Neural progenitor cell (in vitro differentiated cells): ENCODE data around the gene SLC52A3. TPM values are rescaled to one million over a fixed set of nuclear protein-coding genes. Genes with fewer than 3 reads are reported as not detected.

Experiments
- DNase-seq: peaks from one replicate; pipeline ENCODE4 v3.0.0-alpha.2; 2016; ENCODE audit warnings: low spot score
- H2AFZ ChIP-seq: fragments of 200-600 bp; sonication (generic); replicated peaks from 2 replicates; pipeline ENCODE4 v1.6.1; 2016; ENCODE audit warnings: antibody characterized with exemption
- H3F3A ChIP-seq: fragments of 200-600 bp; sonication (generic); 2 replicates; pipeline ENCODE4 v1.6.1; 2016; ENCODE audit warnings: antibody characterized with exemption, low read depth
- H3K27ac ChIP-seq: fragments of 200-600 bp; sonication (generic); 2 replicates; pipeline ENCODE4 v1.5.1; 2016; ENCODE audit warnings: mild to moderate bottlenecking
- H3K27me3 ChIP-seq: fragments of 200-600 bp; sonication (generic); 2 replicates; pipeline ENCODE4 v1.6.1; 2016; ENCODE audit warnings: mild to moderate bottlenecking, moderate library complexity
- H3K36me3 ChIP-seq: fragments of 200-600 bp; sonication (generic); 2 replicates; pipeline ENCODE4 v1.5.1; 2016
- H3K4me1 ChIP-seq: fragments of 200-600 bp; sonication (generic); 2 replicates; pipeline ENCODE4 v1.6.1; 2016; ENCODE audit warnings: mixed run types
- H3K4me2 ChIP-seq: fragments of 200-600 bp; sonication (generic); 2 replicates; pipeline ENCODE4 v1.6.1; 2016
- H3K4me3 ChIP-seq: fragments of 200-600 bp; sonication (generic); 2 replicates; pipeline ENCODE4 v1.5.1; 2016
- H3K79me2 ChIP-seq: fragments of 200-600 bp; sonication (generic); 2 replicates; pipeline ENCODE4 v1.6.1; 2016; ENCODE audit warnings: low read depth
- H3K9ac ChIP-seq: fragments of 200-600 bp; sonication (generic); 2 replicates; pipeline ENCODE4 v1.6.1; 2016
- H3K9me3 ChIP-seq: fragments of 200-600 bp; sonication (generic); 2 replicates; pipeline ENCODE4 v1.5.1; 2016; ENCODE audit warnings: low read depth
- H4K20me1 ChIP-seq: fragments of 200-600 bp; sonication (generic); 2 replicates; pipeline ENCODE4 v1.6.1; 2016; ENCODE audit warnings: low read depth
- H3K27ac Mint-ChIP-seq: 3 replicates; pipeline ENCODE4 v1.8.0; 2021; ENCODE audit warnings: mixed read lengths
- H3K27me3 Mint-ChIP-seq: 2 replicates; pipeline ENCODE4 v1.8.0; 2022; ENCODE audit warnings: low read depth, mild to moderate bottlenecking, inconsistent platforms, moderate library complexity, mixed read lengths; ENCODE audit not compliant: insufficient read depth
- H3K36me3 Mint-ChIP-seq: 3 replicates; pipeline ENCODE4 v1.8.0; 2021; ENCODE audit warnings: mixed read lengths
- H3K4me1 Mint-ChIP-seq: 3 replicates; pipeline ENCODE4 v1.8.0; 2021; ENCODE audit warnings: mixed read lengths
- H3K4me3 Mint-ChIP-seq: 3 replicates; pipeline ENCODE4 v1.8.0; 2021; ENCODE audit warnings: mild to moderate bottlenecking, moderate library complexity, mixed read lengths
- H3K9me3 Mint-ChIP-seq: 3 replicates; pipeline ENCODE4 v1.8.0; 2020; ENCODE audit warnings: mixed read lengths
- CTCF ChIP-seq: fragments of 200-600 bp; sonication (generic); IDR thresholded peaks from 2 replicates; pipeline ENCODE4 v1.5.1; 2017; ENCODE audit warnings: antibody characterized with exemption, mild to moderate bottlenecking
- EZH2 ChIP-seq: fragments of 200-600 bp; sonication (generic); IDR thresholded peaks from 2 replicates; pipeline ENCODE4 v1.6.1; 2017; ENCODE audit warnings: antibody characterized with exemption, mild to moderate bottlenecking, moderate library complexity
- EZH2phosphoT487 ChIP-seq: fragments of 200-600 bp; sonication (generic); IDR thresholded peaks from 2 replicates; pipeline ENCODE4 v1.6.1; 2017; ENCODE audit warnings: antibody characterized with exemption
- total RNA-seq: library from RNA; depleted of rRNA; stranded (reverse); fragments of >200 nt; gene quantifications from 2 replicates; pipeline ENCODE4 v1.2.3, GENCODE V29; 2015; ENCODE audit warnings: low replicate concordance

SLC52A3 gene
- total RNA-seq, 1 donor from 2014 or later, result not detected

DNA sequence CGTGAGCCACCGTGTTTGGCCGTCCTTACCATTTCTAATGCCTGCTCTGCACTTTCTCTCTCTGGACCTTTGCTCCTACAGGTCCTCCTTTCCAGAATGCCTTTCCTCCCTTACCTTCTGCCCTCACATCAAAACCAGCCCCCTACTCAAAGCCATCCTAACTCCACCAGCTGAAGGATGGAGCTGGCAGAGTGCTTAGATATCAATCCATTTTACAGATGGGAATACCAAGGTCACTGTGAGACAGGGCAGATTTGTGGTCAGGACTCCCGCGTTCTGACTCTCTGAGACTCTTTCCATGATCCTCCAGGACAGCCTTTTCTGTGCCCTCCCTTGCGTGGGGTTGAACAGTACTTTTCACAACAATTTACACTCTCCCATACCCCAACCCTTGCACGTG lies 51.0 kb downstream of the SLC52A3 start:
- no peaks in the 10 kb centered on the region for H3K9me3 ChIP-seq
- no peak overlapping the region for H3K27ac Mint-ChIP-seq
- H4K20me1 ChIP-seq, result no peaks in the 10 kb centered on the region
- no peak overlapping the region for H3K4me3 ChIP-seq
- H3K27me3 Mint-ChIP-seq, result peaks cover 12% of the 10 kb centered on the region
- H2AFZ ChIP-seq, result no peak overlapping the region
- peaks cover 8% of the 10 kb centered on the region for H3K4me1 Mint-ChIP-seq
- H3K4me2 ChIP-seq, result no peak overlapping the region
- peaks cover 3% of the 10 kb centered on the region for H3K9me3 Mint-ChIP-seq
- H3K27me3 ChIP-seq, result peaks cover 28% of the 10 kb centered on the region
- H3K79me2 ChIP-seq, result no peaks in the 10 kb centered on the region
- H3K9ac ChIP-seq, result no peak overlapping the region
- no peak overlapping the region for H3K4me3 Mint-ChIP-seq
- no peaks in the 10 kb centered on the region for H3K36me3 Mint-ChIP-seq
- TF ChIP-seq EZH2phosphoT487 (no peak), EZH2 (no peak)
- no peak overlapping the region for H3K27ac ChIP-seq
- DNase-seq, result no peak
- H3K36me3 ChIP-seq, result no peaks in the 10 kb centered on the region
- peaks cover 5% of the 10 kb centered on the region for H3K4me1 ChIP-seq
- no peaks in the 10 kb centered on the region for H3F3A ChIP-seq

DNA sequence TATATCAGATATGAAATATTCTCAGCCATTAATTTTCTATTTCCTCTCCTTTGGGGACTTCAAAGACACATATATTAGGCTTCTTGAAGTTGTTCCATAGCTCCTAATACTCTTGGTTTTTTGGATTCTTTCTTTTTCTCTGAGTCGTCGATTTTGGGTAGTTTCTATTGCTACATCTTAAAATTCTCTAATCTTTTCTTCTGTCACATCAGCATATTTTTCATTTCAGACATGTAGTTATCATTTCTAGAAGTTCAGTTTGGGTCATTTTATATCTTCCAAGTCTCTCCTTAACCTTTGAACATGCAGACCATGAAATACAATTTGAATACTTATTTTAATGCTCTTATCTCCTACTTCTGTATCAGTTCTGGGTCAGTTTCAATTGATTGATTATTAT lies 53.8 kb downstream of the SLC52A3 start:
- Histone ChIP-seq H3K27me3 (peaks cover 41% of the 10 kb centered on the region), H3K9me3 (no peaks in the 10 kb centered on the region), H4K20me1 (no peaks in the 10 kb centered on the region), H3K4me3 (no peak overlapping the region), H3K4me1 (peaks cover under 1% of the 10 kb centered on the region), H3K36me3 (no peaks in the 10 kb centered on the region), H2AFZ (no peak overlapping the region), H3K9ac (no peak overlapping the region), H3F3A (peaks cover 12% of the 10 kb centered on the region), H3K79me2 (no peaks in the 10 kb centered on the region), H3K4me2 (no peak overlapping the region), H3K27ac (no peak overlapping the region)
- Mint-ChIP-seq H3K27ac (no peak overlapping the region), H3K4me1 (peaks cover 7% of the 10 kb centered on the region), H3K9me3 (peaks cover 9% of the 10 kb centered on the region), H3K36me3 (no peaks in the 10 kb centered on the region), H3K4me3 (no peak overlapping the region), H3K27me3 (peaks cover 19% of the 10 kb centered on the region)
- no peak for DNase-seq
- no peak for TF ChIP-seq EZH2
- TF ChIP-seq CTCF, result no peak
- TF ChIP-seq EZH2phosphoT487, result no peak

DNA sequence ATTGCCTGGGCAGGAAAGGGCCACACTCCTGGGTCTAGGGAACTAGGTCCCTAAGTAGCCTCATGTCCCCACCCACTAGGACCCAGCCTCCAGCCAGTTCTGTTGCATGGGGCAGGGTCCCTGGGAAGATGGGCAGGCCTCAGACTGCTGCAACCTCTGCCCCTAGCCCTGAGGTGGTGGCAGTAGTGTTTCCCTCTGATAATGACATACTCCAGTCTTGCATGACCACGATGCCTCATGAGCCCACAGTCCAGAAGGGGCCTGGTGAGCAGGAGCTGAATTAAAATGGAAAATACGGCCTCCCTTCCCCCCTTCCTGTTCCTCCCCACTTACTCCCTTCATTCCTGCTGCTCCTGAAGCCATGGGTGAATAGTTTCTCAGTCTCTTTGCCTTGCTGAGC lies 56.7 kb downstream of the SLC52A3 start:
- no peak for TF ChIP-seq EZH2
- TF ChIP-seq EZH2phosphoT487, result no peak
- no peak for TF ChIP-seq CTCF
- peaks cover 30% of the 10 kb centered on the region for H3K27me3 Mint-ChIP-seq
- no peak overlapping the region for H3K4me3 ChIP-seq
- H3K4me3 Mint-ChIP-seq, result no peak overlapping the region
- no peak overlapping the region for H3K27ac ChIP-seq
- no peaks in the 10 kb centered on the region for H3K9me3 ChIP-seq
- peaks cover 55% of the 10 kb centered on the region for H3K27me3 ChIP-seq
- H4K20me1 ChIP-seq, result no peaks in the 10 kb centered on the region
- peaks cover 20% of the 10 kb centered on the region for H3K9me3 Mint-ChIP-seq
- H3K27ac Mint-ChIP-seq, result no peak overlapping the region
- no peak overlapping the region for H3K4me2 ChIP-seq
- no peak for DNase-seq
- H3K79me2 ChIP-seq, result no peaks in the 10 kb centered on the region
- H3K9ac ChIP-seq, result no peak overlapping the region
- peaks cover 5% of the 10 kb centered on the region for H3K4me1 ChIP-seq
- peaks cover 19% of the 10 kb centered on the region for H3K4me1 Mint-ChIP-seq
- H2AFZ ChIP-seq, result no peak overlapping the region
- H3K36me3 ChIP-seq, result no peaks in the 10 kb centered on the region
- H3F3A ChIP-seq, result peaks cover 26% of the 10 kb centered on the region
- peaks cover 3% of the 10 kb centered on the region for H3K36me3 Mint-ChIP-seq

DNA sequence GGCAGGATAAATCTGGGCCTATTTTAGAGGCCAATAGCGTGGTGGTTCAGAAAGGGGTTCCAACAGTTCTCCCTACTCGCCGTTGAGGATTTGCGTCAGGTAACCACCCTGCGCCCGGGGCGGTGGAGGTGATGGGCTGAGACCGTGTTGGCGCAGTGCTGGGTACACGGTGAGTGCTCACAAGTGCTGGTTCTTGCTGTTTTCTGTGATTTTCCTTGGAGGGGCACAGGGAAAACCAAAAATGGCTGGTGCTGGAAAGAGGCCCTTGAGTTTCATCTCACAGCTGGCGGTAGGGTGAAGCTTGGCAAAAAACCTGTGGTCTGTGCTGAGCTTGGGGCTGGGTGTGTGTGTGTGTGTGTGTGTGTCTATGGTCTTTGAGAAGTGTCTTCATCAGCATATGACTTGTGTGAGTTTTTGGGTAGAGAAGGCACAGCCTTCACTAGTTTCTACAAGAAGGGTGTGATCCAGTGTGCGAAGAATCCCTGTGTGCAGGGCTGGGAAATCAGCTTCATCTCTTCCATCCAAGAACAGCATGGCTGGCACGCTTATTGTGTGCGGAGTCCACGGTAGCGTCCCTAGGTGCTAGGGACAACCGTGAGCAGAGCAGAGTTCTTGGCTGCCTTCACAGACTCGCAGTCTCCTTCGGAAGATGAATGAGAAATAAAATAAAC lies 57.4 kb downstream of the SLC52A3 start:
- Mint-ChIP-seq H3K4me1 (peaks cover 19% of the 10 kb centered on the region), H3K9me3 (peaks cover 20% of the 10 kb centered on the region), H3K36me3 (peaks cover 3% of the 10 kb centered on the region), H3K4me3 (peak overlapping the region; percentile 48), H3K27ac (no peak overlapping the region), H3K27me3 (peaks cover 30% of the 10 kb centered on the region)
- peaks cover 26% of the 10 kb centered on the region for H3F3A ChIP-seq
- no peaks in the 10 kb centered on the region for H4K20me1 ChIP-seq
- no peaks in the 10 kb centered on the region for H3K36me3 ChIP-seq
- peaks cover 5% of the 10 kb centered on the region for H3K4me1 ChIP-seq
- no peaks in the 10 kb centered on the region for H3K9me3 ChIP-seq
- no peak overlapping the region for H2AFZ ChIP-seq
- no peak for TF ChIP-seq EZH2phosphoT487
- TF ChIP-seq EZH2, result no peak
- TF ChIP-seq CTCF, result no peak
- no peak for DNase-seq
- H3K27me3 ChIP-seq, result peaks cover 49% of the 10 kb centered on the region
- no peak overlapping the region for H3K9ac ChIP-seq
- H3K27ac ChIP-seq, result no peak overlapping the region
- H3K4me2 ChIP-seq, result no peak overlapping the region
- no peak overlapping the region for H3K4me3 ChIP-seq
- no peaks in the 10 kb centered on the region for H3K79me2 ChIP-seq
